Spleen (tissue), 11 donors: ENCODE measurements around the gene PRR4. TPM values are rescaled to one million over a fixed set of nuclear protein-coding genes. Genes with fewer than 3 reads are reported as not detected.

Experiments used
- DNase-seq: peaks from one replicate; pipeline ENCODE4 v3.0.0-alpha.2; 2020
- H3K27ac ChIP-seq, 8 donors: fragments of 200-600 bp; sonication (generic) in 7 of 8; 1 replicate in 4 of 8; 2 replicates in 4 of 8; pipeline versions ENCODE4 v1.5.0 to v1.8.0; 2016 to 2021; ENCODE audit warnings: inconsistent platforms in 4 of 8, mild to moderate bottlenecking in 4 of 8, moderate library complexity in 1 of 8
- H3K27me3 ChIP-seq, 7 donors: fragments of 200-600 bp; sonication (generic) in 6 of 7; replicated peaks in 1 of 7; 1 replicate in 4 of 7; 2 replicates in 3 of 7; pipeline versions ENCODE4 v1.5.0 to v1.8.0; 2016 to 2021; ENCODE audit warnings: inconsistent platforms in 3 of 7, mild to moderate bottlenecking in 1 of 7
- H3K36me3 ChIP-seq, 6 donors: fragments of 200-600 bp; sonication (generic) in 5 of 6; 1 replicate in 4 of 6; 2 replicates in 2 of 6; pipeline versions ENCODE4 v1.5.0 to v1.8.0; 2016 to 2021; ENCODE audit warnings: inconsistent platforms in 2 of 6
- H3K4me1 ChIP-seq, 6 donors: fragments of 200-600 bp; sonication (generic) in 5 of 6; 1 replicate in 3 of 6; 2 replicates in 3 of 6; pipeline versions ENCODE4 v1.5.0 to v1.8.0; 2016 to 2021; ENCODE audit warnings: inconsistent platforms in 3 of 6
- H3K4me3 ChIP-seq, 8 donors: fragments of 200-600 bp; sonication (generic) in 7 of 8; 1 replicate in 4 of 8; 2 replicates in 4 of 8; pipeline versions ENCODE4 v1.5.0 to v1.8.0; 2016 to 2021; ENCODE audit warnings: inconsistent platforms in 4 of 8, mild to moderate bottlenecking in 4 of 8, moderate library complexity in 2 of 8
- H3K9me3 ChIP-seq, 8 donors: fragments of 200-600 bp; sonication (generic) in 7 of 8; 1 replicate in 4 of 8; 2 replicates in 4 of 8; pipeline versions ENCODE4 v1.5.0 to v1.8.0; 2016 to 2021; ENCODE audit warnings: inconsistent platforms in 4 of 8
- CTCF ChIP-seq, 11 experiments: fragments of 200-600 bp in 7 of 11; fragments of 450-650 bp in 4 of 11; sonication (generic) in 4 of 11; IDR thresholded peaks in 8 of 11; conservative IDR thresholded peaks in 3 of 11; 1 replicate in 7 of 11; 2 replicates in 4 of 11; pipeline versions ENCODE4 v1.4.0 to v1.8.0; 2016 to 2021; ENCODE audit warnings: antibody characterized with exemption in 11 of 11, inconsistent platforms in 4 of 11, mild to moderate bottlenecking in 1 of 11
- POLR2A ChIP-seq, 3 donors: fragments of 450-650 bp; IDR thresholded peaks; one replicate each; pipeline ENCODE4 v1.5.1; 2017; ENCODE audit warnings: antibody characterized with exemption in 3 of 3, mild to moderate bottlenecking in 1 of 3
- POLR2AphosphoS5 ChIP-seq, 3 donors: sonication (generic); formaldehyde crosslinking; IDR thresholded peaks; one replicate each; pipeline ENCODE4 v1.5.1; 2017; ENCODE audit warnings: antibody characterized with exemption in 3 of 3
- WGBS, 5 donors: extraction: QIAGEN DNeasy Blood & Tissue Kit in 3 of 5; methylation state at CpG; one replicate each; pipeline versions ENCODE4 v1.1.5 to v1.1.7; 2013 to 2018; 5-methylcytosine and 5-hydroxymethylcytosine counted together
- intact Hi-C: fragments of 100-400 bp; cut with DNase I; formaldehyde crosslinking; loops from one replicate; pipeline ENCODE4 v1.15.0; 2023; ENCODE audit warnings: low total_unique reads
- polyA plus RNA-seq, 3 donors: library from polyadenylated mRNA; stranded (reverse); fragments of 200-250 nt; gene quantifications; one replicate each; pipeline ENCODE4 v1.2.1, GENCODE V29; 2013
- small RNA-seq, 4 donors: library from RNA; depleted of rRNA; stranded (forward); fragments of <200 nt; gene quantifications; one replicate each; pipeline ENCODE3, GENCODE V24; 2016
- total RNA-seq, 7 donors: library from RNA; depleted of rRNA in 3 of 7; stranded (reverse); fragments of >200 nt in 3 of 7; fragmentation: NEBNext Ultra II Directional in 4 of 7; extraction: Animal tissue kit (Norgen Biotek cat#: 25700) in 4 of 7; gene quantifications; one replicate each; pipeline versions ENCODE4 v1.1.0 to v1.2.1, GENCODE V29; 2016 to 2021
- donor health status: healthy with polysubstance abuse.
- donor health status: DM: no; HTN: no; CAD: no; lungs with moderate emphysema.
- donor health status: DM: no; HTN: no; CAD: no.
- donor health status: Bipolar disorder and iron deficiency.
- donor health status: healthy.
- donor health status: DM: no; HTN: no; CAD: no.
- donor health status: DM: yes; HTN: yes; CAD: no.

PRR4 gene
- total and polyA plus RNA-seq, 10 donors: 1.2 to 12.0 (median 3.8) TPM

GRCh38 chr12:10810068-10810467 is 39.2 kb downstream of the PRR4 start, which contains the start of gene TAS2R9:
TAS2R9 (minus strand) TSS chr12:10810168; CDS start chr12:10810075, 93 bp downstream.
- no peaks in the 10 kb centered on the region for H3K4me1 ChIP-seq
- TF ChIP-seq POLR2AphosphoS5 (IDR thresholded peaks at IDR 0.05) (no peak), POLR2A (IDR thresholded peaks at IDR 0.05) (no peak), CTCF (IDR thresholded peaks at IDR 0.05 in 8 of 11, conservative IDR thresholded peaks at IDR 0.05 in 3 of 11) (no peak)
- intact Hi-C loops: no loop called here
- peaks cover 0 to 10% (median 0%) of the 10 kb centered on the region in 7 donors for H3K27me3 ChIP-seq
- no peak within 1 kb of the TSS for H3K4me3 ChIP-seq
- no peak within 1 kb of the TSS for H3K27ac ChIP-seq
- no peak for DNase-seq
- H3K36me3 ChIP-seq: no peaks in the 10 kb centered on the region
- H3K9me3 ChIP-seq: no peaks in the 10 kb centered on the region

- DNase-seq: no peak
- 69 to 89% (median 75%) methylated on average over 1 of the region's 1 CpG for WGBS, 5 donors
- intact Hi-C loops: no loop called here
- Histone ChIP-seq H3K36me3 (no peaks in the 10 kb centered on the region), H3K27ac (no peak within 1 kb of the TSS), H3K4me1 (no peaks in the 10 kb centered on the region), H3K27me3 (peaks cover 0 to 15% (median 0%) of the 10 kb centered on the region in 7 donors), H3K4me3 (no peak within 1 kb of the TSS), H3K9me3 (no peaks in the 10 kb centered on the region)
- no peak for TF ChIP-seq POLR2A (IDR thresholded peaks at IDR 0.05)
- no peak for TF ChIP-seq CTCF (IDR thresholded peaks at IDR 0.05 in 8 of 11, conservative IDR thresholded peaks at IDR 0.05 in 3 of 11)
- no peak for TF ChIP-seq POLR2AphosphoS5 (IDR thresholded peaks at IDR 0.05)
Measured at GRCh38 chr12:10807186-10807585, 42.1 kb downstream of the PRR4 start, which contains the start of gene TAS2R8. TAS2R8 (minus strand) TSS chr12:10807286; CDS start chr12:10806980, 306 bp downstream.

GRCh38 chr12:10802587-10802986 is 46.7 kb downstream of the PRR4 start, which contains the start of gene TAS2R7:
TAS2R7 (minus strand) TSS chr12:10802627; CDS start chr12:10802570, 57 bp downstream.
- Histone ChIP-seq H3K4me1 (no peaks in the 10 kb centered on the region), H3K36me3 (no peaks in the 10 kb centered on the region), H3K27ac (no peak within 1 kb of the TSS), H3K27me3 (peaks cover 0 to 8% (median 0%) of the 10 kb centered on the region in 7 donors), H3K4me3 (no peak within 1 kb of the TSS), H3K9me3 (no peaks in the 10 kb centered on the region)
- TF ChIP-seq POLR2AphosphoS5 (IDR thresholded peaks at IDR 0.05) (no peak), POLR2A (IDR thresholded peaks at IDR 0.05) (no peak), CTCF (IDR thresholded peaks at IDR 0.05 in 8 of 11, conservative IDR thresholded peaks at IDR 0.05 in 3 of 11) (no peak)
- 67 to 84% (median 74%) methylated on average over 4 of the region's 4 CpGs for WGBS, 5 donors
- no peak for DNase-seq
- intact Hi-C loops: no loop called here

GRCh38 chr12:10801741-10802140 is 47.5 kb downstream of the PRR4 start:
- Histone ChIP-seq H3K27me3 (peaks cover 0 to 8% (median 0%) of the 10 kb centered on the region in 7 donors), H3K9me3 (no peaks in the 10 kb centered on the region), H3K4me1 (no peaks in the 10 kb centered on the region), H3K36me3 (no peaks in the 10 kb centered on the region), H3K4me3 (no peak overlapping the region), H3K27ac (no peak overlapping the region)
- 72 to 85% (median 79%) methylated on average over 5 of the region's 5 CpGs for WGBS, 5 donors
- intact Hi-C loops: no loop called here
- DNase-seq: no peak
- TF ChIP-seq CTCF (IDR thresholded peaks at IDR 0.05 in 8 of 11, conservative IDR thresholded peaks at IDR 0.05 in 3 of 11) (no peak), POLR2AphosphoS5 (IDR thresholded peaks at IDR 0.05) (no peak), POLR2A (IDR thresholded peaks at IDR 0.05) (no peak)

Small RNA genes lying within 50 kb of the gene (small RNA-seq; reads per million reads assigned to genes)
- 0 reads per million in 4 donors for gene PRR4

Other genes with a start within 250 kb of the PRR4 start
- 10 to 100 TPM; 12.6 to 24.7 (median 19.5) TPM for gene MAGOHB, start 235.9 kb downstream of the PRR4 start, total RNA-seq
- 10 to 100 TPM; 16.7 to 27.1 (median 22.7) TPM for gene MAGOHB, start 235.9 kb downstream of the PRR4 start, polyA plus RNA-seq
- 1 to 10 TPM in 4 of 7 donors, under 1 TPM in 3; 0.49 to 2.4 (median 1.2) TPM for gene STYK1, start 175.4 kb downstream of the PRR4 start, total RNA-seq
- gene STYK1, start 175.4 kb downstream of the PRR4 start, polyA plus RNA-seq: under 1 TPM; 0.17 to 0.26 (median 0.26) TPM
- 100 to 1,000 TPM; 166 to 250 (median 180) TPM for gene YBX3, start 126.2 kb downstream of the PRR4 start, total RNA-seq
- gene YBX3, start 126.2 kb downstream of the PRR4 start, polyA plus RNA-seq: 100 to 1,000 TPM in 1 of 3 donors, 10 to 100 TPM in 2; 87.0 to 155 (median 90.7) TPM
- not detected for gene TAS2R7, start 46.8 kb downstream of the PRR4 start, total RNA-seq
- gene TAS2R7, start 46.8 kb downstream of the PRR4 start, polyA plus RNA-seq: not detected
- not detected for gene TAS2R8, start 42.2 kb downstream of the PRR4 start, total RNA-seq
- gene TAS2R8, start 42.2 kb downstream of the PRR4 start, polyA plus RNA-seq: under 1 TPM in 1 of 3 donors, not detected in 2; 0.06 TPM
- gene TAS2R9, start 39.3 kb downstream of the PRR4 start, total RNA-seq: 1 to 10 TPM in 1 of 7 donors, under 1 TPM in 1, not detected in 5; 0.72 to 2.1 TPM
- not detected for gene TAS2R9, start 39.3 kb downstream of the PRR4 start, polyA plus RNA-seq
- gene TAS2R10, start 23.1 kb downstream of the PRR4 start, total RNA-seq: 1 to 10 TPM in 5 of 7 donors, under 1 TPM in 2; 0.34 to 3.9 (median 1.7) TPM
- gene TAS2R10, start 23.1 kb downstream of the PRR4 start, polyA plus RNA-seq: under 1 TPM in 2 of 3 donors, not detected in 1; 0.11 to 0.15 TPM
- 10 to 100 TPM; 16.9 to 63.1 (median 37.0) TPM for gene PRH1, start 34.8 kb upstream of the PRR4 start, total RNA-seq
- gene PRH1, start 34.8 kb upstream of the PRR4 start, polyA plus RNA-seq: 1 to 10 TPM; 1.5 to 3.7 (median 2.7) TPM
- 1 to 10 TPM; 2.1 to 8.7 (median 4.3) TPM for gene TAS2R13, start 60.1 kb upstream of the PRR4 start, total RNA-seq
- under 1 TPM in 1 of 3 donors, not detected in 2; 0.06 TPM for gene TAS2R13, start 60.1 kb upstream of the PRR4 start, polyA plus RNA-seq
- not detected for gene PRH2, start 79.8 kb upstream of the PRR4 start, total RNA-seq
- under 1 TPM in 2 of 3 donors, not detected in 1; 0.14 to 0.32 TPM for gene PRH2, start 79.8 kb upstream of the PRR4 start, polyA plus RNA-seq
- 10 to 100 TPM in 1 of 7 donors, 1 to 10 TPM in 6; 2.5 to 10.3 (median 5.9) TPM for gene TAS2R14, start 89.8 kb upstream of the PRR4 start, total RNA-seq
- 1 to 10 TPM; 1.6 to 2.5 (median 1.6) TPM for gene TAS2R14, start 89.8 kb upstream of the PRR4 start, polyA plus RNA-seq
- 1 to 10 TPM; 2.2 to 7.1 (median 4.4) TPM for gene TAS2R50, start 137.4 kb upstream of the PRR4 start, total RNA-seq
- gene TAS2R50, start 137.4 kb upstream of the PRR4 start, polyA plus RNA-seq: under 1 TPM in 1 of 3 donors, not detected in 2; 0.10 TPM
- gene TAS2R20, start 148.8 kb upstream of the PRR4 start, total RNA-seq: 1 to 10 TPM; 2.1 to 9.8 (median 5.8) TPM
- under 1 TPM; 0.24 to 0.32 (median 0.27) TPM for gene TAS2R20, start 148.8 kb upstream of the PRR4 start, polyA plus RNA-seq
- gene TAS2R19, start 173.1 kb upstream of the PRR4 start, total RNA-seq: 10 to 100 TPM in 2 of 7 donors, 1 to 10 TPM in 5; 4.1 to 13.8 (median 9.1) TPM
- under 1 TPM in 2 of 3 donors, not detected in 1; 0.38 to 0.53 TPM for gene TAS2R19, start 173.1 kb upstream of the PRR4 start, polyA plus RNA-seq
- 10 to 100 TPM in 3 of 7 donors, 1 to 10 TPM in 4; 3.7 to 14.1 (median 8.1) TPM for gene TAS2R31, start 181.9 kb upstream of the PRR4 start, total RNA-seq
- under 1 TPM in 2 of 3 donors, not detected in 1; 0.21 to 0.35 TPM for gene TAS2R31, start 181.9 kb upstream of the PRR4 start, polyA plus RNA-seq
- 1 to 10 TPM; 2.9 to 8.8 (median 4.9) TPM for gene TAS2R46, start 212.8 kb upstream of the PRR4 start, total RNA-seq
- not detected for gene TAS2R46, start 212.8 kb upstream of the PRR4 start, polyA plus RNA-seq
- 10 to 100 TPM in 2 of 7 donors, 1 to 10 TPM in 3, not detected in 2; 1.5 to 14.0 (median 4.6) TPM for gene TAS2R43, start 242.8 kb upstream of the PRR4 start, total RNA-seq
- not detected for gene TAS2R43, start 242.8 kb upstream of the PRR4 start, polyA plus RNA-seq